Caco-2 (cell line): ENCODE results near the gene PLPP1. TPM values are rescaled to one million over a fixed set of nuclear protein-coding genes. Genes with fewer than 3 reads are reported as not detected.

Source experiments
- BruUV-seq: library from RNA; stranded (reverse); fragments of 400-500 nt; replicated peaks from 2 replicates; lab custom pipeline; 2021; lab: Mats Ljungman, UMichigan
- CTCF ChIA-PET: fragments of 300-600 bp; sonication (Branson Sonifier 250); formaldehyde crosslinking; loops from one replicate; lab custom pipeline; 2022; ENCODE audit warnings: antibody characterized with exemption; lab: Charles Lee
- POLR2A ChIA-PET: fragments of 300-600 bp; sonication (Branson Sonifier 250); formaldehyde crosslinking; loops from one replicate; lab custom pipeline; 2022; ENCODE audit warnings: antibody characterized with exemption; lab: Charles Lee
- DNase-seq, 2 experiments: peaks; one replicate each; pipeline versions ENCODE4 v3.0.0 to v3.0.0-alpha.2; 2020 to 2022
- H3K27me3 ChIP-seq: replicated peaks from 2 replicates; pipeline ENCODE4 v1.6.0; 2011; ENCODE audit warnings: low read length; ENCODE audit not compliant: control insufficient read depth, insufficient read depth
- H3K36me3 ChIP-seq: 2 replicates; pipeline ENCODE4 v1.5.1; 2011; ENCODE audit warnings: low read length; ENCODE audit not compliant: control insufficient read depth, insufficient read depth
- H3K4me1 ChIP-seq: fragments of 250-450 bp; sonication (Bioruptor Pico); 2 replicates; pipeline ENCODE4 v1.5.1; 2020; ENCODE audit warnings: mild to moderate bottlenecking
- H3K4me3 ChIP-seq: 2 replicates; pipeline ENCODE4 v1.5.1; 2011; ENCODE audit warnings: low read depth, mild to moderate bottlenecking, control low read depth, low read length
- H3K9me3 ChIP-seq: fragments of 250-450 bp; sonication (Bioruptor Pico); 2 replicates; pipeline ENCODE4 v1.5.1; 2020; ENCODE audit warnings: mild to moderate bottlenecking, moderate library complexity
- H3K27ac Mint-ChIP-seq: one replicate; pipeline ENCODE4 v1.8.0; 2022; ENCODE audit warnings: mixed read lengths; ENCODE audit not compliant: unreplicated experiment
- H3K27me3 Mint-ChIP-seq: one replicate; pipeline ENCODE4 v1.8.0; 2022; ENCODE audit warnings: mixed read lengths; ENCODE audit not compliant: insufficient read depth, unreplicated experiment
- H3K36me3 Mint-ChIP-seq: one replicate; pipeline ENCODE4 v1.8.0; 2022; ENCODE audit warnings: mild to moderate bottlenecking, mixed read lengths; ENCODE audit not compliant: insufficient read depth, unreplicated experiment
- H3K4me1 Mint-ChIP-seq: one replicate; pipeline ENCODE4 v1.8.0; 2022; ENCODE audit warnings: low read depth, mixed read lengths; ENCODE audit not compliant: unreplicated experiment
- H3K4me3 Mint-ChIP-seq: one replicate; pipeline ENCODE4 v1.8.0; 2022; ENCODE audit warnings: mild to moderate bottlenecking, moderate library complexity, mixed read lengths; ENCODE audit not compliant: unreplicated experiment
- H3K9me3 Mint-ChIP-seq: one replicate; pipeline ENCODE4 v1.8.0; 2022; ENCODE audit warnings: mixed read lengths; ENCODE audit not compliant: unreplicated experiment
- intact Hi-C: fragments of 100-400 bp; cut with micrococcal nuclease; formaldehyde crosslinking; loops from one replicate; pipeline ENCODE4 v1.10.0; 2022; ENCODE audit not compliant: unreplicated experiment
- total RNA-seq: library from RNA; stranded (reverse); gene quantifications from 2 replicates; pipeline ENCODE4 v1.2.3, GENCODE V29; 2022
- TF ChIP-seq, protein P1 (sequence below), 2 experiments: fragments of 200-600 bp in 1 of 2; IDR thresholded peaks; 1 replicate in 1 of 2; 2 replicates in 1 of 2; pipeline versions ENCODE4 v1.5.1 to v1.8.0; 2011 to 2022; ENCODE audit warnings: antibody characterized with exemption in 1 of 2, control low read depth in 1 of 2, inconsistent platforms in 1 of 2, low read depth in 1 of 2, low read length in 1 of 2, mild to moderate bottlenecking in 1 of 2, moderate library complexity in 1 of 2; ENCODE audit not compliant: insufficient read depth in 1 of 2, severe bottlenecking in 1 of 2, unreplicated experiment in 1 of 2

Gene PLPP1
- total RNA-seq, 1 experiment from 2014 or later: 49.4 TPM

DNA sequence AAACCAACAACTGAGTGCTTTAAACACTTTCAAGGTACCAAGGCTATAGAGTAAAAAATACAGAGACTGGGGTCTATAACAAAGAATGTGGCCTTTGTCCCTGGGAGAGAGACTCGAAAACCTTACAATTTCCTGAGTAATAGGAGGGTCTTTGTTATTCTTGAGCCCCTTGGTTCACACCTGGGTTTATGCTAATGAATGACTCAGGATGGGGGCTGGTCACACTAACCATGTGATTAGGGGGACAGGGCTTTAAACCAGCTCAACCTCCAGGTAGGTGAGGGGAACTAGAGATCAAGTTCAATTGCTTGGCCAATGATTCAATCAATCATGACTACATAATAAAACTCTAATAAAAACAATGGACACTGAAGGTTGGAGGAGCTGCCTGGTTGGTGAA, 50.2 kb downstream of the PLPP1 start:
- H3K4me1 ChIP-seq: no peaks in the 10 kb centered on the region
- H3K4me3 ChIP-seq: no peak overlapping the region
- H3K9me3 ChIP-seq: no peaks in the 10 kb centered on the region
- DNase-seq: no peak
- Mint-ChIP-seq H3K27me3 (no peaks in the 10 kb centered on the region), H3K4me3 (no peak overlapping the region), H3K4me1 (peaks cover 7% of the 10 kb centered on the region), H3K27ac (no peak overlapping the region), H3K36me3 (no peaks in the 10 kb centered on the region), H3K9me3 (no peaks in the 10 kb centered on the region)
- ChIA-PET POLR2A (no interaction called here), CTCF (interaction anchor here (0.5 kb wide), 1 partner anchor 41 kb away, joined by 3 read pairs; no protein-coding TSS in a partner anchor)
- intact Hi-C loops: no loop called here
- BruUV-seq: no TSS peak
- TF ChIP-seq, protein P1, sequence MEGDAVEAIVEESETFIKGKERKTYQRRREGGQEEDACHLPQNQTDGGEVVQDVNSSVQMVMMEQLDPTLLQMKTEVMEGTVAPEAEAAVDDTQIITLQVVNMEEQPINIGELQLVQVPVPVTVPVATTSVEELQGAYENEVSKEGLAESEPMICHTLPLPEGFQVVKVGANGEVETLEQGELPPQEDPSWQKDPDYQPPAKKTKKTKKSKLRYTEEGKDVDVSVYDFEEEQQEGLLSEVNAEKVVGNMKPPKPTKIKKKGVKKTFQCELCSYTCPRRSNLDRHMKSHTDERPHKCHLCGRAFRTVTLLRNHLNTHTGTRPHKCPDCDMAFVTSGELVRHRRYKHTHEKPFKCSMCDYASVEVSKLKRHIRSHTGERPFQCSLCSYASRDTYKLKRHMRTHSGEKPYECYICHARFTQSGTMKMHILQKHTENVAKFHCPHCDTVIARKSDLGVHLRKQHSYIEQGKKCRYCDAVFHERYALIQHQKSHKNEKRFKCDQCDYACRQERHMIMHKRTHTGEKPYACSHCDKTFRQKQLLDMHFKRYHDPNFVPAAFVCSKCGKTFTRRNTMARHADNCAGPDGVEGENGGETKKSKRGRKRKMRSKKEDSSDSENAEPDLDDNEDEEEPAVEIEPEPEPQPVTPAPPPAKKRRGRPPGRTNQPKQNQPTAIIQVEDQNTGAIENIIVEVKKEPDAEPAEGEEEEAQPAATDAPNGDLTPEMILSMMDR (IDR thresholded peaks at IDR 0.05; ENCODE audit: insufficient read depth in 1 of 2, low read depth in 1 of 2, low read length in 1 of 2, severe bottlenecking in 1 of 2, unreplicated experiment in 1 of 2): no peak
- no peaks in the 10 kb centered on the region; the same call in 1 of the 2 replicates for H3K36me3 ChIP-seq
- H3K27me3 ChIP-seq: no peaks in the 10 kb centered on the region

DNA sequence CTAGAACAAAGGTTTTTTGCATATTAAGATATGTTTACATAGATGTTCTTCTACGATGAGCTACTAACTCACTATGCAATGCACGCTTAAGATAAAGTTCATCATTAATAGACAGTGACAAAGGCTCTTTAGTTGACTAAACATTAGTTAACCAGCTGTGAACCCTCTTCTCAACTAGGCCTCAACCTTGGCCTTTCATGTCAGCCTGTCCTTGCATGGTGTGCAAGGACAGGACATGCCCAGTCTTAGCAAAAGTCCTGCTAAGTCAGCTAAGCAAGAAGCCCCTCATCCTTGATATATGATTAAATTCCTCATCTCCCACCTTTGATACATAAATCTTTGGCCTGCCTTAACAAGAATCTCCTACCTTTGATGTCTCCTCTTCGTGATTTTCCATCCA, 50.9 kb downstream of the PLPP1 start:
- Histone ChIP-seq H3K9me3 (no peaks in the 10 kb centered on the region), H3K27me3 (no peaks in the 10 kb centered on the region), H3K36me3 (no peaks in the 10 kb centered on the region; the same call in 1 of the 2 replicates), H3K4me1 (no peaks in the 10 kb centered on the region), H3K4me3 (no peak overlapping the region)
- TF ChIP-seq, protein P1 (IDR thresholded peaks at IDR 0.05; ENCODE audit: insufficient read depth in 1 of 2, low read depth in 1 of 2, low read length in 1 of 2, severe bottlenecking in 1 of 2, unreplicated experiment in 1 of 2): no peak
- no peak for DNase-seq
- H3K9me3 Mint-ChIP-seq: no peaks in the 10 kb centered on the region
- CTCF ChIA-PET: interaction anchor here (0.6 kb wide), 1 partner anchor 412 kb away, joined by 6 read pairs; no protein-coding TSS in a partner anchor
- H3K4me1 Mint-ChIP-seq: peaks cover 7% of the 10 kb centered on the region
- POLR2A ChIA-PET: no interaction called here
- intact Hi-C loops: no loop called here
- H3K27me3 Mint-ChIP-seq: no peaks in the 10 kb centered on the region
- no TSS peak for BruUV-seq
- H3K27ac Mint-ChIP-seq: no peak overlapping the region
- H3K36me3 Mint-ChIP-seq: no peaks in the 10 kb centered on the region
- H3K4me3 Mint-ChIP-seq: no peak overlapping the region

DNA sequence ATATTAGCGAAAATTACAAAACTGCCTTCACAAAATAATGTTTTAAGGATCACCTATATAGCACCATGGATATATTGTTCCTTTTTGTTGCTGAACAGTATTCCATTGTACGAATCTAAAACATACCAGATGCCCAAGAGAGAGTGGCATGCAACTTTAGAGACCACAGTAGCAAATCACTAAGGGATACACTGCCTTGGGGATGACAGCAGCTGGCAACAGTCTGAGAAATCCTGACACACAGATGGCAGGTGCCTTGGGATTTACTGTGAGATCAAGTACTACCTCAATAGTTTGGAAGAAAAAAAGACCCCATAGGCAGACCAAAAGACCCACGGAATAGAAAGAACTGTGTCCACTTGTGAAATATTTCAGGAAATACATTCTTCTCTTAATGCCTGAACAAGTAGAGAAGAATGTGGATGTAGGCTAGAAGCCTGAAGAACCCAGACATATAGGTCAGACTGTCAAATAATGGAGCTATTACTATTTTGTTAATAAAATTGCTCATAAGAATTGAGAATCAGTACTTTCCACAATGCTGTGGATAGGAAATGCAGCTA, 53.4 kb downstream of the PLPP1 start:
- Mint-ChIP-seq H3K4me1 (peaks cover 7% of the 10 kb centered on the region), H3K27ac (no peak overlapping the region), H3K27me3 (no peaks in the 10 kb centered on the region), H3K4me3 (no peak overlapping the region), H3K36me3 (no peaks in the 10 kb centered on the region), H3K9me3 (no peaks in the 10 kb centered on the region)
- Histone ChIP-seq H3K9me3 (no peaks in the 10 kb centered on the region), H3K27me3 (no peaks in the 10 kb centered on the region), H3K4me3 (no peak overlapping the region), H3K4me1 (no peaks in the 10 kb centered on the region), H3K36me3 (no peaks in the 10 kb centered on the region; the same call in 1 of the 2 replicates)
- POLR2A ChIA-PET: no interaction called here
- intact Hi-C loops: no loop called here
- no peak for DNase-seq
- CTCF ChIA-PET: no interaction called here
- no TSS peak for BruUV-seq
- TF ChIP-seq, protein P1 (IDR thresholded peaks at IDR 0.05; ENCODE audit: insufficient read depth in 1 of 2, low read depth in 1 of 2, low read length in 1 of 2, severe bottlenecking in 1 of 2, unreplicated experiment in 1 of 2): no peak
